T-helper 1 cell treated with Interleukin-12 subunit alpha and Interleukin-12 subunit beta and Interleukin-4 antibody, amounts not matched to agents 30 ng/mL and 1 ng/mL, for 36 hours (primary cell): ENCODE measurements around the gene GNB5. TPM values are rescaled to one million over a fixed set of nuclear protein-coding genes. Genes with fewer than 3 reads are reported as not detected.
"Not testable (repeated sequence)": the region's sequence is repeated elsewhere in the genome, so short reads cannot be mapped to it uniquely, and the experiment has no call there.

Source experiments
- intact Hi-C: fragments of 100-400 bp; cut with micrococcal nuclease; formaldehyde crosslinking; loops from one replicate; pipeline ENCODE4 v1.15.1; 2024
- total RNA-seq: library from RNA; stranded (reverse); gene quantifications from 2 replicates; pipeline ENCODE4 v1.2.3, GENCODE V29; 2022

GNB5 gene
- total RNA-seq = 32.2 and 34.2 TPM in 2 replicates

DNA sequence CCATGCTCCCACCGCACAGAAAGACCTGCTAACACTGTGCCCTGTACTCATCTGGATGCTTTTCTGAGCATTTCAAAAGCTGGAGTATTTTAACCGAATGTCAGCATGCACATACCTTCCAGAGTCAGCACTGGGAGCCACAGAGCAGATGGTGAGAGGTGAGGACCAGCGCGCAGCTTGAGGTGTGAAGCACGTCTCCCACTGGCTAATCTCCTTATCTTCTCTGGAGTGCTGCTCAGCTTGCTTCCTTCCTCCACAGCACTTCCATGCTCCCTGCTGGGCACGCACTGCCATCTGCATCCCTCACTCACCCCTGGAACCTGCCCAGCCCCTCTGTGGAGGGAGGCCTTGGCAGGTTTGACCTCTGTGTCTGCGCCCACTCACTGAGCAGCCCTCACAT is at the start of gene GNB5:
Gene GNB5, minus strand, starts transcription at position 186 of the 400 bp plus-strand sequence. CDS start 6,716 bp downstream, outside the sequence.
- intact Hi-C loops = no loop called here

DNA sequence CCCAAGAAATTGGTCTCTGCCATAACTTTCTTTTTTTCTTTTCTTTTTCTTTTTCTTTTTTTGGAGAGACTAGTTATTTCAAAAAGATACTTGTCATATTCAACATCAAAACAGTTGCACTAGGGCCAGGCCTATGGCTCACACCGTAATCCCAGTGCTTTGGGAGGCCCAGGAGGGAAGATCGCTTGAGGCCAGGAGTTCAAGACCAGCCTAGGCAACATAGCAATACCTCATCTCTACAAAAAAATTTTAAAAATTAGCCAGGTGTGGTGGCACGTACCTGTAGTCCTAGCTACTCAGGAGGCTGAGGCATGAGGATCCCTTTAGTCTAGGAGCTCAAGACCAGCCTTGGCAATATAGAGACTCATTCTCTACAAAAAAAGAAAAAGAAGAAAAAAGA is 49.0 kb upstream of the GNB5 start:
- intact Hi-C loops = no loop called here

DNA sequence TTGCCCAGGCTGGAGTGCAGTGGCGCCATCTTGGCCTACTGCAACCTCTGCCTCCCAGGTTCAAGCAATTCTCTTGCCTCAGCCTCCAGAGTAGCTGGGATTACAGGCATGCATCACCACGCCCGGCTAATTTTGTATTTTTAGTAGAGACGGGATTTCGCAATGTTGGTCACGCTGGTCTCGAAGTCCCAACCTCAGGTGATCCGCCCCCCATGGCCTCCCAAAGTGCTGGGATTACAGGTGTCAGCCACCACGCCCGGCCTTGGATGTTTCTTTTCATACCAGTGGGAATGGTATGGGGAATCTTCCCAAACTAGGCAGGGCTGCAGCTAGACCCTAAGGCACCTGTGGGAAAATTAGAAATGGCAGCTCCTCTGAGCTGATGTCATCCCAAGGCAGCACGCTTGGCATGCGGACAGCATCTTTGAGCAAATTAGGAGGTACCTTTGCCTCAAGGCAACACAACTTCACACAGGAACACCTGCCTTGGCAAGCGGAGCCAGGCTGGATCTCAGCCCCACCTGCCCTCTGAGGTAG is 47.9 kb upstream of the GNB5 start:
- intact Hi-C loops = not testable (repeated sequence)

DNA sequence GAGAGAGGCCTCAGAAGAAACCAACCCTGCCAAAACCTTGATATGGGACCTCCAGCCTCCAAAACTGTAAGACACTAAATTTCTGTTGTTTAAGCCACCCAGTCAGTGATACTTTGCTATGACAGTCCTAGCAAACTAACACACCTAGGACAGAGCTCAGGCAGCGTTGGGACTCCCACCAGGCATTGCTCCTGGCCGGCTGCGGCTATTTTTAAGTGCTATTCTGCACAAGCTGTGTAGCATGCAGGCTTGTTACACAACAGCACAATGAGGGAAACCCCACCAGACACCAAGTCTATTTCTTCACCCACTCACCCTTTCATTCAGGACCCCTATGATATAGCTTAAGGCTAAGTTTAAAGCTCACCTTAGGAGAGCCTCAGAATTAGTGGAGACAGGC is 47.0 kb upstream of the GNB5 start:
- intact Hi-C loops = no loop called here

DNA sequence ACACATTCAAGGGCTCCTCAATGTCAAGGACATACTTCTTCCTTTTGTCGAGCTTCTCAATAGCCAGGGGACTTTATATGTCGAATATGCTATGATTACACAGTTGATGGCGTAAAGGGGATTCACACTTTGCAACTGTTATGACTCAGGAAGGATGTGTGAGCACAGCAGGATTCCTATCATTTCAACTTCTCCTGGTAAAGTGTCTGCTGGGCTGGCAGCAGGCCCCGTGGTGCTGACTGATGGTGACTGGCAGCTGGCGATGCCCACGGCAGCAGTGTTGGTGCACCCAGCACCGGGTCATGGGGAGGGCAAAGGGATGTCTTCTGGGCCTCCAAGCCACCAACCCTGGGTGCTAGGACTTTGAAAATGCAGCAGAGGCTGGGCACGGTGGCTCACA is 44.8 kb upstream of the GNB5 start:
- intact Hi-C loops = no loop called here

DNA sequence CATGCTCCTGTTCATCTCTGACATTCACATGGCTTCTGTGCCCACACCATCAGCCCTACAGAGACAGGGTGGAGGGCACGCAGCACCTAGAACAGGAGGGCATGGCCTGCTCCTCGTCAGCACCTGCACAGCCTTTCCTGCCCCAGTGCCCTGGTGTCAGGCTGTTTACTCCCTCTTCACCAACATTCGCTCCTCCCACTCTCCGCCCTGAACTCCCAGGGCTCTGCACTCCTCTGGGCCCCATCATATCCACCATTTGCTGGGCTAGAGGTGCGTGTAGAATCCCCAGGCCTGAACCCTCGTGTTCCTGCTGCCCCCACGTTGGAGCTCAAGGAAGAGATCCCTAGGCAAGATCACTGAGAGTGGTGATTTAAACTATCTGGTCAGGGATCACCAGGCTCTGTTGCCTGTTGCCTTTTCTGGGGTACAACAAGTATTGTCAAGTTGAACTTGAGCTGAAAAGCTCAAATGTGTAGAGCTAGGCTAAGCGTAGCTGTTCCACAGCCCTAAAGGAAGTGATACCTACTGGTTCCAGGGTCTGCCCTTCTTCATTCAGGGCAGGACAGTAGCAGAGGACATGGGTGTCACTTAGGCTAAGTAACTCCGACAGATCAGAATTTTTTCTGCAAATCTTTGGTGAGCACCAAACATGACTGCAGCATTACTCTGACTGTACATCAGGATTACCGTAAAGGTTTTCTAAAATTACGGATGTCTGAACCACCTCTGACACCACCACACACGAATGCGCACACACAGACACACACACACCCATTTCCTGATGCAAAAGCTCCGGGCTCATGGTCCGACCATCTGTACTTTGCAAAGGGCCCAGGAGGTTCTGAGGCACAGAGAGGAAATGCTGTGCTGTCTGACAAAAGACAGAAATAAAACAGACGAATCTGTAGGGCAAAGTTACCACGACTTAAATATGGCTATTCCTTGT is 43.7 kb upstream of the GNB5 start:
- intact Hi-C loops = no loop called here

DNA sequence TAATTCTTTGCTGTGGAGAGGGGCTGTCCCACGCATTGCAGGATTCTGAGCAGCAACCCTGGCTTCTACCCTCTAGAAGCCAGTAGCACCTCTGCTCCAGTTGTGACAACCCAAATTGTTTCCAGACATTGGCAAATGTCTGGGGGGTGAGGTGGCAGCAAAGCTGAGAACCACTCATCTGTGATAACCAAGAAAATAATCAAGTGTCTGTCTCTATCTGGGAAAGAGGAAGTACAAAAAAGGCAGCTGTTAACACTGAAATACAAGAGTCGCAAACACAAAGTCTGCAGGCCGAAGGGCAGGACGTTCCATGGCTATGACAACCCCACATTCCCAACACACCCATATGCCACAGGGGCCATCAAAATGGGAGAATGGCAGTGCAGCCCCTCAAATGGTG is 42.2 kb upstream of the GNB5 start:
- intact Hi-C loops = no loop called here

DNA sequence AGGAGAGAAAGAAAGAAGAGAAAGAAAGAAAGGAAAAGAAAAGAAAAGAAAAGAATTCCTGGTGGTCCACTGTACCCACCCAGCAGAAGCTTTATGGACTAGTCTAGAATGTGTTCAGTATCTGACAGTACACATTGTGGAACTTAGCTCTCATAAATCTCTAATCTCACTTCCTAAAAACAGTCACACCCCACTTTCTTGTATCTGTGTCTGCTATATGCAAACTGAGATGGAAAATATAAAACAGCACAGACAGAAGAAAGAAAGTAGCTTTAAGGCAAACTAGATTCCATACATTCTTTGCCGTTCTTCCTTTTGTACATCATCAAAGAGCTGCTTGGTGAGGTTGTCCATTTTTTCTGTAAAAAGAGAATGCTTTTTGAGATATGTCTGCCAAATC is 41.1 kb upstream of the GNB5 start:
- intact Hi-C loops = no loop called here

DNA sequence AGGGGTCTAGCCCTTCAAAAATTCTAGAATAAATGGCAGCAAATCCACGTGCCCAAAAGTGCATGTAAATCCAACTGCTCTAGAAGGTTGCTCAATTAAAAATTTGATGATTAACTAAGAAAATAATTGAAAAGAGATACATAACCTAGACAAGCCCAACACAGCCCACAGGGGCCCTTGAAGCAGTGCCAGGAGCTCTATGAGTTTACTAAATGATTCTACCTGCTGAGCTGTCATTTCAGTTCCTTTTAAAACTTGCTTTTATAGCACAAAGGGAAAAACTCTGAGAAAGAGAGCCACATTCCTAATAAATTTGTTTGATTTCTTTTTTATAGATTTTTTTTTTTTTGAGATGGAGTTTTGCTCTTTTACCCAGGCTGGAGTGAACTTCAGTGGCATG is 38.9 kb upstream of the GNB5 start:
- intact Hi-C loops = no loop called here

DNA sequence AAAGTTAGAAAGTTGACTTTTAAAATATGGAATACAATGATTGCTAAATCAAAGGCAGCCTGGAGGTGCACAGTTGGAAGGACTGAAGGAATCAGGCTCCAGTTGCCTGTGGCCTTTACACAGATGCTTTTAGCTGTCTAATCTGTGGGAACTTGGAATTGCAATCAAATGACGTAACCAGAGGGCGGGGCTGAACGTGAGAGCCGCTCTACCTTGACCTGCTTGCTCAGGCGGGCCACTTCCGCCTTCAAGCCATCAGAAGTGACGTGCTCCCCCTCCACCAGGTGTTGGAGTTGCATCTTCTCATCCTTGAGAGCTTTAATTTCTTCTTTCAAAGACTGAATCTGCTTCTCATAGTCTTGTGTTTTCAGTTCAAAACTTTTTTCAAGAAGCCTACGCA is 37.7 kb upstream of the GNB5 start:
- intact Hi-C loops = no loop called here

DNA sequence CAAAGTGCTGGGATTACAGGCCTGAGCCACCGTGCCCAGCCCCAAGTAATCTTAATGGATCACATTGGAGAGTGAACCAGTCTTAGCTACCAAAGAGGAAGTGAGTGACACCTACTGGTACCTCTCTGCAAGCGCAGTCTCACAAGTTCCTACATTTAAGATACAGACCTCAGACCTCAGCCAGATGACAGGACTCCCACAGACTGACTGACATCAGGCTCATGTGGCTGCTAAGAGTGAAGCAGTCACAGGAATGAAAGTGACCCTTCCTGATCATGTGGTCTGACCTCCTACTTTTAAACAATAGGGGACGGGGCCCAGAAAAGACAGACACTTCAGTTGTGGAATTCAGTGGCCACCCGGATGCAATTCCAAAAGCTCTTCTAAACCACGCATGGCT is 36.3 kb upstream of the GNB5 start:
- intact Hi-C loops = loop anchor here (1.0 to 2.0 kb wide), 7 partner anchors 19 to 451 kb away; no protein-coding TSS in a partner anchor

DNA sequence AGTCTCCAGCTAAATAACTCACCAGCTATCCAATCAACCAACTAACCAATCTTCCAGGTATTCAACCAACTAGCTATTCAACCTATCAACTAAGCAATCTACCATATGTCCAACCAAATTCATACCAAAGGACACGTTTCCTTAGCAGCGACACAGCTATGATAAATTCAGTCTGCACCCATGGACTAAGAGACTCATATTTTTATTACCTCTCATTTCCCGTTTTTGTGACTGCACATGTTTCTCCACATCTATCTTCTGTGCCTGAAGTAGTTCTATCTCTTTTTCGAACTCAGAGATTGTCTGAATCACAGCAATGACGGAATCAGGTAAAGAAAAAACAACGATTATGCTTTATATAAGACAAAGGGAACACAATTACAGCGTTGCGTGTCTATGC is 34.0 kb upstream of the GNB5 start:
- intact Hi-C loops = no loop called here

DNA sequence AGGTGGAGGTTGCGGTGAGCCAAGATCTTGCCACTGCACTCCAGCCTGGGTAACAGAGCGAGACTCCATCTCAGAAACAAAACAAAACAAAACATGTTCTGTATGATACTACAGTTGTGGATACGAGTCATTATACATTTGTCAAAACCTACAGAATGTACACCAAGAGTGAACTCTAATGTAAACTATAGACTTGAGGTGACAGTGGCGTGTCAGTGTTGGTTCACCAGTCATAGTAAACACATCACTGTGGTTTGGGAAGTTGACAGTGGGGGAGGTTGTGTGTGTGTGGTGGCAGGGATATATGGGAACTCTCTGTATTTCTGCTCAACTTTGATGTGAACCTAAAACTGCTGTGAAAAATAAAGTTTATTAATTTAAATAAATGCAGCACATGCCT is 33.0 kb upstream of the GNB5 start:
- intact Hi-C loops = no loop called here

DNA sequence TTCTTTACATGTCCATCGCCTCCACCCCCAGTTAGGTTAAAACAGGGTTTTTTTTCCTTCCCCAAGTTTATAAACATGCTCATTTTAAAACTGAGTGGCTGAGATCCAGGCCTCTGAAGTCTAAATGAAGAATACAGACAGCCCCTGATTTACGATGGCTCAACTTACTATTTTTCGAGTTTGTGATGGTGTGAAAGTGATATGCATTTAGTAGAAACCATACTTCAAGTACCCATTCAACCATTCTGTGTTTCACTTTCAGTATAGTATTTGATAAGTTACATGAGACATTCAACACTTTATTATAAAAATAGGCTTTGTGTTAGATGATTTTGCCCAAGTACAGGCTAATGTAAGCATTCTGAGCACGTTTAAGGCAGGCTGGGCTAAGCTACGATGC is 30.5 kb upstream of the GNB5 start:
- intact Hi-C loops = loop anchor here (1.0 kb wide), 1 partner anchor 42 kb away; no protein-coding TSS in a partner anchor

DNA sequence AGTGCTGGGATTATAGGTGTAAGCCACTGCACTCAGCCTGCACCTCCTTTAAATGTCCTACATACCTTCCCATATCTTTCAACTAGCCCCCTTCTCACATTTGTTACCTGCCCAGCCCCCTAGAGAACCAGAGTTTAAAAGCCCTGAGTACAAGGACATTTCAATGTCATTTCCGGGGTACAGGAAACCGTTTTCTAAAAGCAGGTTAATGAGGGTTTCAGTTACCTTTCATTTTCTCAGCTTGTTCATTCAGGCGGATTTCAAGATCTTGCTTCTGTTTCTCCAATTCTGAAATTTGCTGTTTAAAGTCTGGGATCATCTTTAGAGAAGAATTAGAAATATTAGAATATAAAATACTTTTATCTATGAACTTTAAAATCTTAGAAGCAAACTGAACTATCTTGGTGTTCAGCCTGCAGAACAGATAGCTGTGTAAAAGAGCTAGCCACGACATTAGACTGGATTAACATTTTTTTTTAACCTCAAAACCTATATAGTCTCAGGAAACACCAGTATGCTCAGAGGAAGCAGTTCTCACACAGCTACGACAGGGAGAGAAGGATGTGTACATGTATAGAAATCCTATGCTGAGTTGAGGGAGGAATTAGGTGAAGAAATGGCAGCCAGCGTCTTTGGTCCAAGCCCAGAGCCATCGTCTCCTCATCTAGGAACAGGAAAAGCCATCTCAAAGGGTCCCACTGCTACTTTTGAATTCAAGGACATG is 29.9 kb upstream of the GNB5 start:
- intact Hi-C loops = loop anchor here (1.0 kb wide), 1 partner anchor 42 kb away; no protein-coding TSS in a partner anchor

DNA sequence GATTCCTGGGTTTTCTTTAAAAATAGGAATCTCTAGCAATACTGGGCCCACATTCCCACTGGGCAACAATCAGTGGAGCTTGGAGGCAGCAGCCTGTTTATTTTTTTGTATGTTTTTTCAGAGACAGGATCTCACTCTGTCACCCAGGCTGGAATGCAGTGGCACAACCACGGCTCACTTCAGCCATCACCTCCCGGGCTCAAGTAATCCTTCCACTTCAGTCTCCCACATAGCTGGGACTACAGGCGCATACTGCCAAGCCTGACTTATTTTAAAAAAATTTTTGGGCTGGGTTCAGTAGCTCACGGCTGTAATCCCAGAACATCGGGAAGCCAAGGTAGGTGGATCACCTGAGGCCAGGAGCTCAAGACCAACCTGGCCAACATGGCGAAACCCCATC is 29.1 kb upstream of the GNB5 start:
- intact Hi-C loops = no loop called here

DNA sequence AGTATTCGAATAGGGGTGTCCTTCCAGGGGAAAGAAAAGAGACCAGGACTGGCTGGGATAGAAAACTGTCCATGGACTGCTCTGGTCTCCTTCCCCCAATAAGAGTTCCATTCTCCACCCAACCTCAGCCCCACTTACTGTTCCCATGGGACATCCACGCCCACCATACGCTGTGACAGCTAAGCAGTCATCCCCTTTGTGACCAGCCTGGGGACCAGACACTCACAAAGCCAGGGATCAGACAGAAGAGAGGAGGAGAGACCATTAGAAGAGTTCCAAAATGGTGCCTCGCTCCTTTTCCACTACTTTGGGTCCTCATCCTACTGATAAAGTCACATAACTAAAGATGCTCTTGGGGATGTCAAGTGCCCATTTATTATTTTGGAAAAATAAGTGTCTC is 27.6 kb upstream of the GNB5 start:
- intact Hi-C loops = no loop called here

DNA sequence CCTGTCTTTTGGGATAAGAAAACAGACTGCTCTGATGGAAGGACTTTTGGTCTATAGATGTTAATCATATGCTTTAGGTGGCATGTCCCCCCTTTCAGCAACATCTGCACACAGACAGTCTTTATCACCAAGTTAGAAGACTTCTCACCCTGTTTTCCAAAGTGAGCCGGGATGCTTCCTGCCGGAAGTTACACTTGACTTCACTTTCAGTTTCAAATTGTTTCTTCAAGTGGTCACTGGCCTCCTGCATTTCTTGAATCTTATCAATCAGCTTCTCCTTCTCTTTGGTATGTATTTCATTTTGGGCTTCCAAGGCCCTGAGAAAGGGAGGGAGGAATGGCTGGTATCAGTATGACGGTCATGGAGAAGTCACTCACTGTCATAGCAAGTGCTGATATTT is 27.2 kb upstream of the GNB5 start:
- intact Hi-C loops = no loop called here

DNA sequence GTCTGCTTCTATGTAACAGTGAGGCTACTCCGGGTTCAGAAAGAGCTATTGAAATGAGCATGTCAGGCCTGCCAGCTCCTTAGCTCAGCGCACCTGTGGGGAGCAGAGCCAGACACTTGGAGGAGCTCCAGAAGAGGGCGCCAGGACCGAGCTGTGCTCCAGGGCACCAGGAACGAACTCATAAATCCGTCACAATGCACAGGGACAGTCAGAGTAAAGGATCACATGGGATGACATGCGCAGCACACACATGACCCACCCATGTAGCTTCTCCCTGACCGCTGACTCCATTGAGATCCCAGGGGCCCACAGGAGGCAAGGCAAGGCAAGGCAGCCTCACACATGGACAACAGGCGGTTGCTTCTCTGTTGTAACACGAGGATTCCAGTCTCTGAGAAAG is 26.0 kb upstream of the GNB5 start:
- intact Hi-C loops = no loop called here

DNA sequence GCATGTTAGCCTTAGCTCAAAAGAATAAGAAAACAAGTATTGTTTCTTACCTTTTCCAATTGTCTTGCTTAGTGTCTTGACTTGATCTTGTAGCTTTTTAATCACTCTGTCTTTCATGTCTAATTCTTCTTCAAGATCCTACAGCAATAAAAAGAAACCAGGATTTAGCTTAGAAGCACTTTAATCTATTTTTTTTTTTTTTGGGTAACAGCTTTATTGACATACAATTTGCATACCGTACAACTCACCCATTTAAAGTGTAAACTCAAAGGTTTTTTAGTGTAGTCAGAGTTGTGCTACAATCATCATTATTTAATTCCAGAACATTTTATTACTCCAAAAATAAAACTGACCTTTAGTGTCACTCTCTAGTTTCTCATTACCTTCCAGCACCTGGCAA is 23.4 kb upstream of the GNB5 start:
- intact Hi-C loops = no loop called here

DNA sequence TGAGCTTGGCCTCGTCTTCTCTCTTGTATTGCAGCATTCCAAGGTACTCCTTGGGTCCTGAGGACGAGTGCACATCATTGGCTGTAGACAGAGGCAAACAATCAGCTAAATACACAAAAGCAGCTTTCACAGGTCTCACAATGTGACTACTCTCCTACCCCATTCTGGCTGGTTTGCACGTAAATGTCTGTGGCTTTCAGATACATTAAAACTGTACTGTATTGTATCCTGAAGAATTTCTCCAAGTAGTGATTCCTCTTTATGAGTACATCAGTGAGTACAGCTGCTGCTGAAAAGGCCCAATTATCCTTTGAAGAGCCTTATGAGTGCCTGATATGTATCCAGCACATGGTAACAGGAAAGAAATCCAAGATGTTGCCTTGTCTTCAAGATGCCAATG is 22.0 kb upstream of the GNB5 start:
- intact Hi-C loops = no loop called here

DNA sequence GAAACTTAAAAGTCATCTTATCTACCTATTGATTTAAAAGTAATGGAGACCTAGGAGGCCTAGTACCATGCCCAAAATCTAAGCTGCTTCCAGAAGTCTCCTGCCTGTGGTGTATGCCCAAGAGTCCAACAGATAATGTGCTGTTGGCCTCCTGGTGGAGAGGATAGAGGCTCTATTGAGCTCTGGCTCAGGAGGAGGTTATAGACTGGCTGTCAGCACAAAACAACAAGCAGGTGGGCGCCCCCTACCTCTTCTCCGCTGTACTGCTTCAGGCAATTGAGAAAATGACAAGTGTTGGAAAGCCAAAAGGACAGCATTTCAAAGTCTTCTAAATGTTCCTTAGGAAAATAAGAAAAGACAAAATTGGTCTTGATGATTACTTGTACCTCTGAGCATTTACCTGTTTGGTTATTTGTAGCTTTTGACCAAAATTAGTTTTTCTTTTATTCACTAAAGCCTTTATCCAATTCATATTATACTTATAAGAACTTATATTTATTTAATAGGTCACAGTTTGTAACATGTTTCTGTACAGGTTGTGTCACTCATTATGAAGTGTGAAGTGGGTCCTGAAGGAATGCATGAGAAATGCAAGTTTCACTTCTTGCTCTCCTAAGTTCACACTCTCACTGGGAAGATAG is 17.2 kb upstream of the GNB5 start:
- intact Hi-C loops = loop anchor here (1.0 to 5.0 kb wide), 6 partner anchors 19 to 226 kb away; no protein-coding TSS in a partner anchor
